Karpas-422 (cell line): ENCODE data around the gene FOXL1. TPM values are rescaled to one million over a fixed set of nuclear protein-coding genes. Genes with fewer than 3 reads are reported as not detected.
"Not testable (repeated sequence)": the region's sequence is repeated elsewhere in the genome, so short reads cannot be mapped to it uniquely, and the experiment has no call there.

Experiments
- DNase-seq: peaks from one replicate; pipeline ENCODE4 v3.0.0-alpha.2; 2015
- H2AFZ ChIP-seq: fragments of 200-600 bp; sonication (generic); 2 replicates; pipeline ENCODE4 v1.6.1; 2014; ENCODE audit warnings: antibody characterized with exemption, low read length, mixed read lengths
- H3K27ac ChIP-seq: fragments of 200-600 bp; sonication (generic); 2 replicates; pipeline ENCODE4 v1.5.1; 2014; ENCODE audit warnings: mild to moderate bottlenecking, low read length, moderate library complexity
- H3K27me3 ChIP-seq: fragments of 200-600 bp; sonication (generic); 2 replicates; pipeline ENCODE4 v1.6.1; 2014; ENCODE audit warnings: low read length, mixed read lengths
- H3K36me3 ChIP-seq: fragments of 200-600 bp; sonication (generic); 2 replicates; pipeline ENCODE4 v1.6.1; 2014; ENCODE audit warnings: low read length, mixed read lengths; ENCODE audit not compliant: insufficient read depth
- H3K4me1 ChIP-seq: fragments of 200-600 bp; sonication (generic); 2 replicates; pipeline ENCODE4 v1.6.1; 2014; ENCODE audit warnings: mild to moderate bottlenecking, low read length, mixed read lengths
- H3K4me2 ChIP-seq: fragments of 200-600 bp; sonication (generic); 2 replicates; pipeline ENCODE4 v1.6.1; 2014; ENCODE audit warnings: low read length, low read depth, mild to moderate bottlenecking; ENCODE audit not compliant: poor library complexity, severe bottlenecking
- H3K4me3 ChIP-seq: fragments of 200-600 bp; sonication (generic); 2 replicates; pipeline ENCODE4 v1.5.1; 2014; ENCODE audit warnings: mild to moderate bottlenecking, antibody characterized with exemption, low read length, mixed read lengths
- H3K79me2 ChIP-seq: fragments of 200-600 bp; sonication (generic); 2 replicates; pipeline ENCODE4 v1.6.1; 2014; ENCODE audit warnings: mild to moderate bottlenecking, low read length, mixed read lengths
- H3K9ac ChIP-seq: fragments of 200-600 bp; sonication (generic); 2 replicates; pipeline ENCODE4 v1.6.0; 2014; ENCODE audit warnings: low read length
- H3K9me2 ChIP-seq: fragments of 200-600 bp; sonication (generic), shearing (Covaris generic); replicated peaks from 2 replicates; pipeline ENCODE4 v1.6.0; 2014; ENCODE audit warnings: mild to moderate bottlenecking, low read length, moderate library complexity; ENCODE audit not compliant: insufficient read depth
- H3K9me3 ChIP-seq: fragments of 300-700, 200-600 bp; sonication (generic); 2 replicates; pipeline ENCODE4 v1.6.1; 2014; ENCODE audit warnings: low read length, mixed read lengths
- H4K20me1 ChIP-seq: fragments of 200-600 bp; sonication (generic); 2 replicates; pipeline ENCODE4 v1.6.1; 2014; ENCODE audit warnings: mild to moderate bottlenecking, antibody characterized with exemption, low read length, low read depth; ENCODE audit not compliant: insufficient read depth
- total RNA-seq: library from RNA; depleted of rRNA; stranded (reverse); fragments of >200 nt; shearing (Covaris generic); gene quantifications from 2 replicates; pipeline ENCODE4 v1.2.3, GENCODE V29; 2014; ENCODE audit warnings: low replicate concordance

The FOXL1 gene
- total RNA-seq, 1 experiment from 2014 or later = not detected

DNA sequence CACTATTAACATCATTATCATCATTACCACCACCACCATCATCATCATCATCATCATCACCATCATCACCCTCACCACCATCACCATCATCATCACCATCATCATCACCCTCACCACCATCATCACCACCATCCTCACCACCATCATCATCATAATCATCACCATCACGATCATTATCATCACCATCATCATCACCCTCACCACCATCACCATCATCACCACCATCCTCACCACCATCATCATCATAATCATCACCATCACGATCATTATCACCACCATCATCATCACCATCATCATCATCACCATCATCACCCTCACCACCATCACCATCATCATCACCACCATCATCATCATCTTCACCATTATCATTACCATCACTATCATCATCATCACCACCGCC is 9.6 kb downstream of the FOXL1 start:
- not testable (repeated sequence) for H3K79me2 ChIP-seq, H4K20me1 ChIP-seq, H2AFZ ChIP-seq, H3K36me3 ChIP-seq, H3K9me2 ChIP-seq, H3K4me2 ChIP-seq, H3K27me3 ChIP-seq, H3K4me1 ChIP-seq, DNase-seq, H3K9me3 ChIP-seq, H3K4me3 ChIP-seq, H3K9ac ChIP-seq, H3K27ac ChIP-seq

DNA sequence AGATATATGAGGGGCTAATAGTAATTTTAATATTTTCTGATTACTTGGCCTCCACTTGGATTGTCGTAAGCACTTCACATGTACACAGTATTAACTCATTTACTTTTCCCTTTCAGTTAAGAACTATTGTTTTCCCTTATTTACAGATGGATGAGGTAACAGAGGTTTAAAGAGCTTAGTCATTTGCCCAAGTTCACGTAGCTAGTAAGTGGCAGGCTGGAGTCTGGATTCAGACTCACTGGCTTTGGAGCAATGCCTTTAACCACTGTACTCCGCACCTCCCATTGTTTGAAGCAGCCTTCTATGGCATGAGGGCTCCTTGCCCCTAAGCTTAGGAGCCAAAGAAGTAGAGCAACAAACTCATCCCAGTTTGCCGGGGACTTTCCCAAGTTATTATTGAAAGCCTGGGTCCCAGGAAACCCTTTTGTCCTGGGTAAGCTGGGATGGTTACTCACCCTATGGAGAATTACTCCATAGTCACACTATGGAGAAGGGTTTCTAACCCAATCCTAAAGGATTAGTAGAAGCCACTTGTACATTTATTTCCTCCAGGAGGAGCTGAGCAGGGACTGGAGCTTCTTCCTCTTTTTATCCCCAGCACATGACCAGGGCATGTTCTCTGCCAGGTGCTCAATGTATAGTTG is 12.3 kb downstream of the FOXL1 start:
- no peak overlapping the region for H2AFZ ChIP-seq
- no peaks in the 10 kb centered on the region for H3K9me2 ChIP-seq
- H3K9ac ChIP-seq = no peak overlapping the region
- no peak overlapping the region for H3K4me2 ChIP-seq
- H3K4me1 ChIP-seq = no peaks in the 10 kb centered on the region
- H3K27me3 ChIP-seq = no peaks in the 10 kb centered on the region
- H3K36me3 ChIP-seq = no peaks in the 10 kb centered on the region
- no peaks in the 10 kb centered on the region for H3K9me3 ChIP-seq
- DNase-seq = no peak
- no peaks in the 10 kb centered on the region for H3K79me2 ChIP-seq
- no peaks in the 10 kb centered on the region for H4K20me1 ChIP-seq
- H3K27ac ChIP-seq = no peak overlapping the region
- no peak overlapping the region for H3K4me3 ChIP-seq

DNA sequence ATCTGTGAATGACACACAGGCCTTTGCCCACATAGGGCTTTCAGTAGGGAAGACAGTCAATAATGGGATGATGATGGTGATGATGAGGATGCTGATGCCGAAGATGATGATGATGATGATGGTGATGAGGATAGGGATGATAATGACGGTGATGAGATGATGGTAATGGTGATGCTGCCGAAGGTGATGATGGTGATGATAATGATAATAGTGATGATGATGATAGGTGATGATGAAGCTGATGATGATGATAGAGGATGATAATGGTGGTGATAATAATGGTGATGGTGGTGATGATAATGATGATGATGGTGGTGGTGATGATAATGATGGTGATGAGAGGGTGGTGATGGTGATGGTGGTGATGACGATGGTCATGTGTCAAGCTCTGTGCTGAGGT is 12.9 kb downstream of the FOXL1 start:
- Histone ChIP-seq H2AFZ (no peak overlapping the region), H3K9me2 (no peaks in the 10 kb centered on the region), H3K9me3 (no peaks in the 10 kb centered on the region), H3K4me2 (no peak overlapping the region), H3K4me3 (no peak overlapping the region), H3K27ac (no peak overlapping the region), H3K79me2 (no peaks in the 10 kb centered on the region), H3K9ac (no peak overlapping the region), H3K27me3 (no peaks in the 10 kb centered on the region), H4K20me1 (no peaks in the 10 kb centered on the region), H3K36me3 (no peaks in the 10 kb centered on the region), H3K4me1 (no peaks in the 10 kb centered on the region)
- no peak for DNase-seq

DNA sequence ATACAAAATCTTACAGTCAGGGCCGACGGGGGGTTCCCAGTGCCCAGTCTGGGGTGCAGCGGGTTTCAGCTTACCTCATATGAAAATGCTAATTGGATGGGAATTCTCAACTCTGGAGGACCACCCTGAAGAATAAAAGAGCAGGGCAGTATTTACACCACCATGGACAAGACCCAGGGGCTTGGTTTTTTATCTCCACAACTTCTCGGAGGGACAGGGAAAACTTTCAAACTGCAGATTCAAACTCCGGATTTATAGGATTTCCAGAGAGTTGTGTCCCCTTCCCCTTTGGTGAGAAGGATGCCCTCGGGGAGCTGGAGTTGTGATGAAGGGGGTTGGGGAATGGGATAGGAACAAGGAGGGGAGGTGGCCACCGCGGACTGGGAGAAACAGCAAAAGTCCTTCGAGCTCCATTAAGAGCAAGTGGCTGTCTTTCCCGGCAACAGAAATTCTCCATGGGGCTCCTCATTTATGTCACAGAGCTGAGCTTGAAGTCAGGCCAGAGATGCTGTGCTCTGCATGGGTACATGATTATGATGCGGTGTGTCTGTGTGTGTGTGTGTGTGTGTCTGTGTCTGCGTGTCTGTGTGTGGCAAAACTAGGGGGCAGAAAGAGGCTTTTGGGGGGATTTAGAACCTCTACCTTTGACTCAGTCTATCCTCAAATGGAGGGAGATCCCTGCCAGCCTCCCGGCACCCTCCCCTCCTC is 15.7 kb downstream of the FOXL1 start:
- Histone ChIP-seq H3K9ac (no peak overlapping the region), H3K9me2 (no peaks in the 10 kb centered on the region), H3K36me3 (no peaks in the 10 kb centered on the region), H3K79me2 (no peaks in the 10 kb centered on the region), H3K27me3 (no peaks in the 10 kb centered on the region), H3K9me3 (no peaks in the 10 kb centered on the region), H3K4me3 (no peak overlapping the region), H3K4me1 (no peaks in the 10 kb centered on the region), H2AFZ (no peak overlapping the region), H3K27ac (no peak overlapping the region), H3K4me2 (no peak overlapping the region), H4K20me1 (no peaks in the 10 kb centered on the region)
- DNase-seq = no peak

DNA sequence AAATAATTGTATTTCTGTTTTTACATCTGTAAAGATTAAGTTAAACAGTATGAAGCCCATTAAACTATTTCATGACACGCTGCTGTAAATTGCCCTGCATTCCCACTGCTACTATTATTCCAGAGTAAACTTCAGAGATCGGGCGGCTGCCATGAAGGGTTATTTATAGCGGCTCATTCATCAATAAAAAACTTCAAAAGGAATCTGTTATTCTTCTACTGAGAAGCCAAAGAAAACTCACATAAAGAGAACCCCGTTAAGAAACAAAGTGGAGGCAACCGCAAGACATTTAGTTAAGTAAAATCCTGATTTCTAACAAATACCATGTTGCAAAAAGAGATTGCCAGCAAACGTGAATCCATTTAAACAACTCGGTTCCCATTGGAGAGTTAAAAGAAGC is 16.4 kb downstream of the FOXL1 start:
- Histone ChIP-seq H3K9me3 (no peaks in the 10 kb centered on the region), H3K79me2 (no peaks in the 10 kb centered on the region), H3K27ac (no peak overlapping the region), H3K9ac (no peak overlapping the region), H3K4me1 (no peaks in the 10 kb centered on the region), H3K9me2 (no peaks in the 10 kb centered on the region), H3K36me3 (no peaks in the 10 kb centered on the region), H2AFZ (no peak overlapping the region), H3K4me3 (no peak overlapping the region), H3K4me2 (no peak overlapping the region), H4K20me1 (no peaks in the 10 kb centered on the region), H3K27me3 (no peaks in the 10 kb centered on the region)
- DNase-seq = no peak

DNA sequence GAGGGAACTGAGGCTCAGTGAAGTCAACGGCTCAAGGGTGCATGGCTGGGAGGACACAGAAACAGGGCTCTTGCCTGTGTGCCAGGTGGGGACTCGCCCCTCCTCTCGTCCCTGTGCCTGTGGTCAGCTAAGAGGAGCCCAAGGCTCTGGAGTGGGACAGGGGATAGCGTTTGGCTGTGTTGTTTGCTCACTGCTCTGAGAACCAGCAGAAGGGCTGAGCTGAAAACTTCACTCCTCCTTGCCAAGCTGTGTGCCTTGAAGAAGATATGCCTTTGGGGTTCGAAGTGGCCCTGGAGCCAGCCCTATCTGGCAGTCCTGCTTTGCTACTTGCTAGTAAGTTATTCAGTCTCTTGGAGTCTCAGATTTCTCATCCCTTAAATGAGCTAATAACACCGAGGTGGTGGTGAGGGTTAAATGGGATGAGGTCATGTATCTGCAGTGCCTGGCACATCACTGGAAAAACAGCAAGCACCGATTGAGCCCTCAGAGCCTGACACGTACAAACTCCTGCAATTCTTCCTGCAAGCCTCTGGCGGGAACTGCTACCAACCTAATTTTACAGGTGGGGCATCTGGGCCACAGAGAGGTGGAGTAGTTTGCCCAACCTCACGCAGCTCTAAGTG is 17.7 kb downstream of the FOXL1 start:
- Histone ChIP-seq H3K9me3 (no peaks in the 10 kb centered on the region), H3K79me2 (no peaks in the 10 kb centered on the region), H3K27ac (no peak overlapping the region), H3K4me3 (no peak overlapping the region), H3K27me3 (no peaks in the 10 kb centered on the region), H3K9ac (no peak overlapping the region), H3K4me1 (no peaks in the 10 kb centered on the region), H3K4me2 (no peak overlapping the region), H3K36me3 (no peaks in the 10 kb centered on the region), H4K20me1 (no peaks in the 10 kb centered on the region), H3K9me2 (no peaks in the 10 kb centered on the region), H2AFZ (no peak overlapping the region)
- DNase-seq = no peak

DNA sequence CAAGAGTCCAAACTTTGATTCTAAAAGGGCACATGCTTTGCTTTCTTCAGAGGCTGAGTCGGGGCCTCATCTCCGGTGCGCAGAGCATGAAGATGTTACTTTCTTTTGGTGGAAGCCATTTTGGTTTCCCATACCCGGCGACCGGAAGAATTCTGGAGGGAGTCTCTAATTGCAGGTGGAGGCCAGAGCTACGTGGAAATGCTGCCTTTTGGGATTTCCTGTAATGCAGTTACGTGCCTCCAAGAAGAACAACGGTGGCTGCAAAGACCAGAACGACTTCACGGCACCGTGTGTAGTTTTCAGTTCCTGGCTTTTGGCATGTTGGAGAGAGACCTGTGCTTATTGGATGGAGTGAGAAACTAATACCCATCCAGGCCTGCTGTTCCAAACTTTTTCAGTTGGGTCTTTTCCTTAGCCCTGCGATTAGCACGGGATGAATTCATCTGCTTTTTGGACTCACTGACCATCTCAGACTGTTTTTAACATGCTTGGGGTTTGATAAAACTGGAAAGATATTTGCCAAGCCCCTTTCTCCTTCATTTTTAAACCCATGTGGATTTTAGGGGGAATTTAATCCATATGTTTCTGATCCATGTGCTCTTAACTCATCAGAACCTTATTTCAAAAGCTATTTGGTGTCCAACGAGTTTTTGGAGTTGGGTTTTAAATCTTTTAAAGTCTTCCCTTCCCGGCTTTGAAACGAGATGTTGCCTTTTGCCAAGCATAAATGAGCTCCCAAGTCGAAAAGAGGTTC is 19.0 kb downstream of the FOXL1 start:
- Histone ChIP-seq H3K4me3 (no peak overlapping the region), H3K36me3 (no peaks in the 10 kb centered on the region), H3K79me2 (no peaks in the 10 kb centered on the region), H3K4me1 (no peaks in the 10 kb centered on the region), H3K27me3 (no peaks in the 10 kb centered on the region), H4K20me1 (no peaks in the 10 kb centered on the region), H3K9me3 (no peaks in the 10 kb centered on the region), H3K27ac (no peak overlapping the region), H3K9ac (no peak overlapping the region), H2AFZ (no peak overlapping the region), H3K9me2 (no peaks in the 10 kb centered on the region), H3K4me2 (no peak overlapping the region)
- DNase-seq = no peak
